Muscle of leg (tissue), 11 donors: ENCODE data around the gene LRPAP1. TPM values are rescaled to one million over a fixed set of nuclear protein-coding genes. Genes with fewer than 3 reads are reported as not detected.

ENCODE experiments used
- DNase-seq: peaks from one replicate; pipeline ENCODE4 v3.0.0; 2013
- H3K27ac ChIP-seq: one replicate; pipeline ENCODE4 v1.5.1; 2013; ENCODE audit warnings: mild to moderate bottlenecking, low read length, control low read depth
- H3K27me3 ChIP-seq: one replicate; pipeline ENCODE4 v1.6.1; 2013; ENCODE audit warnings: low read length; ENCODE audit not compliant: control insufficient read depth, insufficient read depth
- H3K36me3 ChIP-seq: one replicate; pipeline ENCODE4 v1.6.1; 2013; ENCODE audit warnings: low read length; ENCODE audit not compliant: control insufficient read depth, insufficient read depth
- H3K4me1 ChIP-seq: one replicate; pipeline ENCODE4 v1.6.1; 2013; ENCODE audit warnings: low read length; ENCODE audit not compliant: control insufficient read depth, insufficient read depth
- H3K4me3 ChIP-seq: one replicate; pipeline ENCODE4 v1.5.1; 2013; ENCODE audit warnings: low read length, control low read depth
- H3K9me3 ChIP-seq: replicated peaks from 2 replicates; pipeline ENCODE4 v1.6.1; 2013; ENCODE audit warnings: low read depth, low read length; ENCODE audit not compliant: control insufficient read depth
- WGBS: methylation state at CpG from one replicate; pipeline ENCODE4 v1.1.5; 2013; ENCODE audit warnings: missing lambda C conversion rate; ENCODE audit not compliant: insufficient coverage; 5-methylcytosine and 5-hydroxymethylcytosine counted together
- polyA plus RNA-seq, 8 donors: library from polyadenylated mRNA; unstranded; fragments of 120-200 nt; gene quantifications; one replicate each; pipeline versions ENCODE4 v1.2.1 to v1.2.3, GENCODE V29; 2013; ENCODE audit warnings: inconsistent platforms in 1 of 8, low replicate concordance in 1 of 8; ENCODE audit not compliant: insufficient read length in 8 of 8, insufficient read depth in 1 of 8
- total RNA-seq: library from RNA; stranded (reverse); fragments of 120-200 nt; gene quantifications from one replicate; pipeline ENCODE4 v1.2.4, GENCODE V29; 2013

The LRPAP1 gene
- total and polyA plus RNA-seq, 9 donors: 72.4 to 99.1 (median 92.7) TPM

DNA sequence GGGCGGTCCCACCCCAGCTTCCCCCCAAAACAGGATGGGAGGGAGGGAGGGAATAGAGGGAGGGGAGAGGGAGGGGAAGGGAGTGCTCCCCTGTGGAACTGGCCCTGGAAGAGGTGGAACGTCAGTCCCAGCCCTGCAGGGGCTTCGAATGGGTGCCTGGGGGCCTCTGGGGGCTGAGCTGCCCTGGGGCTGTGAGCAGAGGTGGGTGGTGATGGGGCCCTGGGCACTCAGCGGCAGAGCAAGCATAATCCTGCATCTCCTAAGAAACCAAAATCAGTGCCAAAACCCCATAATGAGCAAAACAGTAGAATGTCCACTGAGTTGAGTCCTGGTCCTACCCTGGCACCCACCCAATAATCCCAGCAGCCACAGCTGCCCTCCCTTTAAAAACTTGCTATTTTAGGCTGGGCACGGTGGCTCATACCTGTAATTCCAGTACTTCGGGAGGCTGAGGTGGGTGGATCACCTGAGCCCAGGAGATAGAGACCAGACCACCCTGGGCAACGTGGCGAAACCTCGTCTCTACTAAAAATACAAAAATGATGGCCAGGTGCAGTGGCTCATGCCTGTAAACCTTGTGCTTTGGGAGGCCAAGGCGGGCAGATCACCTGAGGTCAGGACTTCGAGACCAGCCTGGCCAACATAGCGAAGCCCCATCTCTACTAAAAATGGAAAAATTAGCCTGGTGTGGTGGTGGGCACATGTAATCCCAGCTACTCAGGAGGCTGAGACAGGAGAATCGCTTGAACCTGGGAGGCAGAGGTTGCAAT is 58.0 kb downstream of the LRPAP1 start:
- no peak overlapping the region for H3K27ac ChIP-seq
- DNase-seq: no peak

GRCh38 chr4:3473181-3473950 is 58.9 kb downstream of the LRPAP1 start:
- Histone ChIP-seq H3K4me1 (peaks cover 23% of the 10 kb centered on the region), H3K27ac (no peak overlapping the region), H3K9me3 (no peaks in the 10 kb centered on the region), H3K36me3 (peaks cover 3% of the 10 kb centered on the region), H3K27me3 (no peaks in the 10 kb centered on the region), H3K4me3 (no peak overlapping the region)
- no peak for DNase-seq
- 85% methylated on average over 40 of the region's 41 CpGs for WGBS

More for the DNA sequence above, 58.0 kb downstream of the LRPAP1 start:
- Histone ChIP-seq H3K4me3 (no peak overlapping the region), H3K9me3 (no peaks in the 10 kb centered on the region), H3K4me1 (peaks cover 25% of the 10 kb centered on the region), H3K27me3 (no peaks in the 10 kb centered on the region), H3K36me3 (peaks cover 3% of the 10 kb centered on the region)
- WGBS: 80% methylated on average over 9 of the region's 13 CpGs

DNA sequence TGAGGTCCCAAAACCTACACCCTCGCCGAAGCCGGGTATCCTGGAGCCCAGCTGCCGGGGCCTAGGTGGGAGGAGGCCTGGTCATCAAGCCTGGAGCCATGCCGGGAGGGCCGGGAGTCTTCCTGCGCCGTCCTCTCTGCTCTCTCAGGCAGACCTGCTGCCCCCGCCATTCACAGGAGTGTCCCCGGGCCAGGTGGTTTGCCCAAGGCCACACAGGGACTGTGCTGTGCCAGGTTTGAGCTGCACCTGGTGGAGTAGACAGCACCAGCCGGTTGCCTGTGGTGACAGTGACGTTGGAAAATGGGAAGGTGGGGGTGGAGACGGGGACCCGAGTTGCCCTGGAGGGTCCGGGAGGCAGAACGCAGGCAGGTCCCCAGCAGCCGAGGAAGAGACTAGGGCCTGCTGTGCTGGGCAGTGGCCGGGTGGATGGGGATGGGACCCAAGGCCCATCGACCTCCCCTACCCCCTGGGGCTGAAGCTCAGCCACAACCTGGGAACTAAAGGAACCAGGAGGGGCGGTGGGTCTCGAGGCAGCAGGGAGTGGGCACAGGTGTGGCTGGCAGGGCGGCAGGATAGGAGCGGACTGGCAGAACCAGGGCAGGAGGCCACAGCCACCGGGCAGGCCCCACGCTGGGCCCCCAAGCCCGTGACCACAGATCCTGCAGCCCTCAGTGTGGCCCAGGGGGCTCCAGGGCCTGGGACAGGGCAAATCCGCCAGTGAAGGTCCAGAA is 59.6 kb downstream of the LRPAP1 start:
- H3K27ac ChIP-seq: no peak overlapping the region
- no peak for DNase-seq
- H3K36me3 ChIP-seq: peaks cover 3% of the 10 kb centered on the region
- H3K4me1 ChIP-seq: peaks cover 16% of the 10 kb centered on the region
- H3K27me3 ChIP-seq: no peaks in the 10 kb centered on the region
- WGBS: 82% methylated on average over 24 of the region's 27 CpGs
- H3K9me3 ChIP-seq: no peaks in the 10 kb centered on the region
- no peak overlapping the region for H3K4me3 ChIP-seq

DNA sequence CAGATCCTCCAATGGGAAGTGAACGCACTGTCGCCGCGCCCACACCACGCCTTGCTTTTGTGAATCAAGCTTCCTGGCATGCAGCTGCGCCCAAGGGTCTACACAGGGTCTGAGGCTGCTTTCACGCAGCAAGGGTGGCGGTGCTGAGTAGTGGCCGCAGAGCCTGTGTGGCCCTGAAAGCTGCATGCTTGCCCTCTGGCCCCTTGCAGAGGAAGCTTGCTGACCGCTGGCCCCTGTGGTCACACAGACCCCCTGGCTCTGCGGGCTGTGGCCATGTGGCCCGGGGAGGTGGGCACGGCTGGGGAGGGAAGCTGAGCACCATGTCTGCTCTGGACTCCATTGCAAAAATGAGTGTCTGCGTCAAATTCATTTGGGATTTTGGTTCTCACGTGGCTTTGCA is 60.3 kb downstream of the LRPAP1 start:
- WGBS: 83% methylated on average over 15 of the region's 15 CpGs

DNA sequence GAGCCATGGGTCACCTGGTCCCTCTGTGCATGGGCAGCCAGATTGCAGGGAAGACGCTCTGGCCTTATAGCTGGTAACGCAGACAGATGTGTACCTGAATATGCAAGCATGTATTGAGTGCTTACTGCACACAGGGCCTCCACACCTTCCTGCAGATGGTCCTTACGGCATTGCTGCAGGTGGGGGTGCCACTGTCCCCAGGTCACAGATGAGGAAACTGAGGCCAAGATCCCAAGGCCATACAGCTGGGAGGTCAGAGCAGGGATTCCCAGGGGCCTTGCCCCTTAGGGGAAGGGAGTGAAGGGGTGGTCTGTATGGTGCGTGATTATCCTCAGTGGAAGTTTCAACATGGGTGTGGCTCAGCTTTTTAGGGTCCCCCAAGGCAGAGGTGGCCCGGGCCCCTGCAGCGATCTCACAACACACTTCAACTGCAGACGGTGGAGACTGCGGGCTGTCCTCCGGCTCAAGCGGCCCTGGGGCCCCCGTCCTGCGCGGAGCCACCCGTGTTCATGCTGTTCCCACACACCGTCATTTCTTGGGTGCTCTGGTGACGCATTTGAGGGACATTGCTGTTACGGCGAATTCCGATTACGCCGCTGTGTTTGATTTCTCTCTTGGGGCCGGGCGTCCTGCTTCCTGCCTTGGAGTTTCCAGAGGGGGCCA is 61.0 kb downstream of the LRPAP1 start:
- Histone ChIP-seq H3K4me3 (no peak overlapping the region), H3K36me3 (no peaks in the 10 kb centered on the region), H3K27ac (no peak overlapping the region), H3K9me3 (no peaks in the 10 kb centered on the region), H3K27me3 (no peaks in the 10 kb centered on the region), H3K4me1 (peaks cover 20% of the 10 kb centered on the region)
- no peak for DNase-seq
- 89% methylated on average over 22 of the region's 23 CpGs for WGBS

More for the DNA sequence above, 60.3 kb downstream of the LRPAP1 start:
- Histone ChIP-seq H3K4me1 (peaks cover 14% of the 10 kb centered on the region), H3K36me3 (peaks cover 1% of the 10 kb centered on the region), H3K27me3 (no peaks in the 10 kb centered on the region), H3K27ac (no peak overlapping the region), H3K4me3 (no peak overlapping the region), H3K9me3 (no peaks in the 10 kb centered on the region)
- no peak for DNase-seq

DNA sequence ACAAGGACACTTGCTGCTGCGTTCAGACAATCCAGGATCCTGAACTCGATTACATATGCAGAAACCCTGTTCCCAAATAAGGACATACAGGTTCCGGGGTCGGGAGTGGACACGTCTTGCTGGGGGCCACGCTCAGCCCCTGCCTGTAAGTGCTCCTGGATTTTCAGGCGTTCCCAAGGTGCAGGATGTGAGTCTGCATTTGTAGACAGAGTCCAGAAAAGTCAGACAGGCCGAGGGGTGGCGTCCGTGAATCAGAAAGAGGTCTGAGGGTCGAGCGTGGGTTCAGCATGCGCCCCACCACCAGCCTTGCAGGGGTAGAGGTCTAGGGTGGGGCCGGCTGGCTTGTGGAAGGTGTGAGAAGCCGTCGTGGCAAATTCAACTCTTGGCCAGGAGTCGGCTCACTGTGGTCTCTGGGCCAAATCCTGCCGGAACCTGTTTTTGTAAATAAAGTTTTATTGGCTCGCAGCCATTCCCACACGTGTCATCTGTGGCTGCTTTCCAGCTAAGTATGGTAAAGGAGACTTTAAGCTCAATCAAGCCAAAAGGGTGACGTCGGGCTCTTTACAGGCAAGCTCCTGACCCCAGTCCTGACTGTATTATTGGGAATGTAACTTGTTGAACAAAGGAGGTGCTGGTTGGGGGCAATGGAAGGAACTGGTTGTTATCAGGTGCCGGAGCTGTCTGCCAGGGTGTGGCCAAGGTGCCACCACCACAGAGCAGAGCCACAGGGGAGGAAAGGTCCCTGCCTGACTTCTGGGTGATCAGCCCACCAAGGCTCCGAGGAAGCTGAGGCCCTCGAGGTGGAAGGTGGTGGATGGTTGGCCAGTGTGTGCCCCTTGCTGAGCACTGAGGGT is 61.8 kb downstream of the LRPAP1 start:
- Histone ChIP-seq H3K27me3 (no peaks in the 10 kb centered on the region), H3K4me3 (no peak overlapping the region), H3K9me3 (no peaks in the 10 kb centered on the region), H3K27ac (no peak overlapping the region), H3K4me1 (peaks cover 28% of the 10 kb centered on the region), H3K36me3 (no peaks in the 10 kb centered on the region)
- 59% methylated on average over 18 of the region's 25 CpGs for WGBS
- DNase-seq: peak; percentile 60

GRCh38 chr4:3469386-3470243 is 62.6 kb downstream of the LRPAP1 start:
- no peak overlapping the region for H3K27ac ChIP-seq

DNA sequence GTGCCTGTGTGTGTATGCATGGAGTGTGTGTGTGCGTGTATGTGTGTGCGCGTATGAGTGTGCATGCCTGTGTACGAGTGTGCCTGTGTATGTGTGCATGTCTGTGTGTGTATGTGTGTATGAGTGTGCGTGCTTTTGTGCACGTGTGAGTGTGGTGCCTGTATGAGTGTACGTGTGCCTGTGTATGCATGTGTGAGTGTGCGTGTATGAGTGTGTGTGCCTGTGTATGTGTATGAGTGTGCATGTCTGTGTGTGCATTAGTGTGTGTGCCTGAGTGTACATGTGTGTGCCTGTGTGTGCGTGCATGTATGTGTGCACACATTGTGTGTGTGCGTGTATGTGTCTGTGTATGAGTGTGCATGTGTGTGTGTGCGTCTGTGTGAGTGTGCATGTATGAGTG is 63.4 kb downstream of the LRPAP1 start:
- Histone ChIP-seq H3K27me3 (peaks cover 12% of the 10 kb centered on the region), H3K4me3 (no peak overlapping the region), H3K27ac (no peak overlapping the region), H3K9me3 (no peaks in the 10 kb centered on the region), H3K4me1 (peaks cover 44% of the 10 kb centered on the region), H3K36me3 (no peaks in the 10 kb centered on the region)
- 94% methylated on average over 11 of the region's 11 CpGs for WGBS
- DNase-seq: no peak

More at GRCh38 chr4:3469386-3470243, 62.6 kb downstream of the LRPAP1 start:
- Histone ChIP-seq H3K9me3 (no peaks in the 10 kb centered on the region), H3K4me1 (peaks cover 36% of the 10 kb centered on the region), H3K36me3 (no peaks in the 10 kb centered on the region), H3K4me3 (no peak overlapping the region), H3K27me3 (peaks cover 4% of the 10 kb centered on the region)
- WGBS: 69% methylated on average over 22 of the region's 31 CpGs
- no peak for DNase-seq
